Activated naive CD4-positive, alpha-beta T cell (primary cell): ENCODE results near the gene NEK3.
"Not testable (repeated sequence)": the region's sequence is repeated elsewhere in the genome, so short reads cannot be mapped to it uniquely, and the experiment has no call there.

ENCODE experiments used
- DNase-seq, 4 experiments: peaks; one replicate each; lab custom pipeline; 2025; lab: John Stamatoyannopoulos, UW

NEK3 gene

DNA sequence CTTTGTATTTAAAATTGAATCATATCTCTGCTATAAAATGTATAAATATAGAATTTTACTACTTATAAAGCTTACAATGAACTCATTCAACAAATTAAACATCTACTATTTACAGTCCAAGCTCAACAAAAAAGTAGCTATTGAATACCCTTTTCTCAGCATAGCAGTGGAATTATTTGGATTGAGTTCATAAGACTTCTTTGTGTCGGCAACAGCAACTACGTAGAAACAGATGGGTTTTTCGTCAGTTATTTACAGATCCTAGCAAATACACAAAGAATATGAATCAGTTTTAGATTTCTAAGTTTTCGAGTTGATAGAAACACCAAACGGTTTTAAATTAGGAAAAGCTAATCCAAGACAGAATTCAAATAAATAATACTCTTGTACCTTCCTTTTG is 10.4 kb upstream of the NEK3 start:
- no peak for DNase-seq

DNA sequence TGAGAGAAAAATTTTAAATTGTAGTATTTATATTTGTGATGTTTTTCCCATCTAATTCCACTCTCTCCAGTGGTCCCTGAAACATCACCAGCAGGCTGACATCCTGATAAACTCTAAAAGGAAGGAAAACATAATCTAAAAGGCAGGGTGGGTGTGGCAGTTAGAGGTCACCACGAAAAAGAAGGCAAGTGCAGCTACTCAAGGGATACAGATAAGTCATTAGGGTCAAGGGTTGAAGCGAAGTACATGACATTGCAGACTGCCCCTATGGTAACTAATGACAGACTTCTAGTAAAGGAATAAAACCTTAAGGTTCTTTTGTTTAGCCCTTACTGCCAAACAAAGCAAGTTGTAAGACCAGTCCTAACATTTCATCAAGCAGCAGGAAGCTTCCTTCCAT is 6.0 kb upstream of the NEK3 start:
- DNase-seq = no peak

DNA sequence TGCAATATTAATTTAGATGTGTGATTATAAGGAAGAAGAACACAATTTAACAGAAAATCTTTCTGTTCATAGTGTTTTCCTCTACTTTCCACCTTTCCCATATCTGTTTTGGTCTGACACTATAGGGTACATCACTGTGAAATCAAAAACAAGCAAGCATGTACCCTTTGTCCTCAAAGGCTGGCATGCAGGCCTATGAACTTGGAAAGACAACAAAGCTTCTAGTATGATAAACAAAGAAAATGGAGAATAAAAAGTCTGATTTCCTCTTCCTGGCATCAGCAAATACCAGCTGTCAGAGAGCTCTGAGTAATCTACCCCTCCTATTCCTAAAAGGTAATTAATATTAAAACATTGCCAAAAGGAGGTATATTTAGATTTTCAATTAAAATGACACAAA is 5.6 kb upstream of the NEK3 start:
- DNase-seq = no peak

DNA sequence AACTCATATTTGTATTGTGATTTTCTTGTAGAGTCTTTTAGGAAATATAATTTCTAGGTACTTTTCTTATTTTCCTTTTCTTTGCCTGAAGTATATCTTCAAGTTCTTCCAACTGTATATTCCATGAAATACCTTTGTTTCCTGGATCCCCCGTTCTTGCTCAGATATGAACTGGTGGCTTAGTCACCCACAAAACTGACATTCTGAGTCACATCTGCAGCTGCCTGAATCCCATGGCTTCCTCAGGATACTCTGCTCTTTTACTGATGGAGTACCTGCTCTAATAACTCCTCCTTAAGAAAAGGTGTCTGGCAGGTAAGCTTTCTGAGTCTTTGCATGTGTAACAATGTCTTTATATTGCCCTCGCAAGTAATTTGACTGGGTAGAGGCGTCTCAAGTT is 4.5 kb upstream of the NEK3 start:
- not testable (repeated sequence) for DNase-seq

DNA sequence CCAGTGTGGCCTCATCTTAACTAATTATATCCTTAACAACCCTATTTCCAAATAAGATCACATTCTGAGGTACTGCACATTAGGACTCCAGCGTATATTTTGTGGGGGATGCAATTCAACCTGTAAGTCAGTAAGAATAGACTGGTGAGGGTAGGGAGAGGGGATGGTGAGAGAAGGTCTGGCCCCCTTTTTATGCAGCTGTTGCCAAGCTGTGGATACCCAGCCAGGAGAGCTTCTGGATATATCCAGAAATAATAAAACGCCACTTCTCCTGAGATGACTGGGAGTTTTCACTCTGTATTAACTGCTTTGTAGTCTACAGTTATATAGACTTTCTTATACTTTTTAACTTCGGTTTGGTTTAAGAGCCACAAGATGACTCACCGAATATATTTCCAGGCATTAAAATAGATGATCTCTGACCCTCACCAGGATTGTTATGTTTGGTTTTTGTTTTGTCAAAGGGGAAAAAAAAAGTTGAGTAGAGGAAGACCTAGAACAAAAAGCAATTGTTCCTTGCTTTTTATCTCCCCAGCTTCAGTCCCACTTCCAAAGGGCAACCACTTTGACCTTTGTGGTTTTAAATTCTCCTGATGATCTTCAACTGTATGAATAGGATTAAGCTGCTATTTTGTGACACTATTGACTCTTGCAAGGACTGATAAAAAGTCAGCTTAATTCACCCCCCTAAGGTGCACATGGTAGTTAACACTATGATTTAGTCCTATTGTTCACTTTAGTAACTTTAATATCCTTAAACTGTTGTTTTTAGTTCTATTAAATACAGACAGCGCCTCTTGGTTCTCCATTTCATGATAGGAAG is 3.1 kb upstream of the NEK3 start:
- no peak for DNase-seq

DNA sequence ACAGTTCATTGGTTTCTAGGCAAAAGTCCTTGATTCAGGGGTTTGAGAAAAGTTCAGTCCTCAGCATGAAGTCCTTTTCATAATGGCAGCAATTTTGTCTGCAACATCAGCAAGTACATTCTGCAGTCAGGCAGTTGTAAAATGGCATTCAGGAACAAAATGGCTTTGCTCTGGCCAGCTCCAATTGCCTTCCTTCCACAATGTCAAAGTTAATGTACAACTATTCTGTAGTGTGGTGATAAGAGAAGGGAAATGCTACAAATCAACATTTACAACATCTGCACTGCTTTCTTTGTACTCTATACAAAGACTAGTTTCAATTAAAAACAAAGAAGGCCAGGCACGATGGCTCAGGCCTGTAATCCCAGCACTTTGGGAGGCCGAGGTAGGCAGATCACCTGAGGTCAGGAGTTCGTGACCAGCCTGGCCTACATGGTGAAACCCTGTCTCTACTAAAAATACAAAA is 1.8 kb upstream of the NEK3 start:
- no peak for DNase-seq

DNA sequence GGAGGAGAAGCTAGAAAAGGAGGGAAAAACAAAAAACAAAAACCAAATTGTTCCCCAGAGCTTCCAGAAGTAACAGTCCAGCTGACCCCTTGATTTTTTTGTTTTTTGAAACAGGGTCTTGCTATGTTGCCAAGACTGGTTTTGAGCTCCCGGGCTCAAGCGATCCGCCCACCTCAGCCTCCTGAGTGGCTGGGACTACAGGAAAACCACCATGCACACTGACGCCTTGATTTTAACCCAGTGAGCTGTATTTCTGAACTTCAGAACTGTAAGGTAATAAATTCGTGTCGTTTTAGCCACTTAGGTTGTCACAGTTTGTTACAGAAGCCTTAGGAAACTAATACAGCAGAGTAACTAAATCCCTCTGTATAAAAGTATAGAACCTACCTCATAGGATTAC is 1.1 kb upstream of the NEK3 start:
- DNase-seq = no peak

DNA sequence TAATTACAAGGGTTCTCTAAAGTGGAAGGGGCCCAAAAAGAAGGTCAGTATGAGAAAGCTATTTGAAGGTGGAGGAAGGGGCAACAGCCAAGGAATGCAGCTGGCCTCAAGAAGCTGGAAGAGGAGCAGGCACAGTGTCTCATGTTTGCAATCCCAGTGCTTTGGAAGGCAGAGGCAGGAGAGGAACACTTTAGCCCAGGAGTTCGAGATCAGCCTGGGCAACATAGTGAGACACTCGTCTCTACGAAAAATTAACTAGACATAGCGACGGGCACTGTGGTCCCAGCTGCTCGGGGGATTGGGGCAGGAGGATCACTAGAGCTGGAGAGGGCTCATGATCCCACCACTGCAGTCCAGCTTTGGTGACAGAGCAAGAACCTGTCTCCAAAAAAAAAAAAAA is 656 bp upstream of the NEK3 start:
- DNase-seq = no peak

DNA sequence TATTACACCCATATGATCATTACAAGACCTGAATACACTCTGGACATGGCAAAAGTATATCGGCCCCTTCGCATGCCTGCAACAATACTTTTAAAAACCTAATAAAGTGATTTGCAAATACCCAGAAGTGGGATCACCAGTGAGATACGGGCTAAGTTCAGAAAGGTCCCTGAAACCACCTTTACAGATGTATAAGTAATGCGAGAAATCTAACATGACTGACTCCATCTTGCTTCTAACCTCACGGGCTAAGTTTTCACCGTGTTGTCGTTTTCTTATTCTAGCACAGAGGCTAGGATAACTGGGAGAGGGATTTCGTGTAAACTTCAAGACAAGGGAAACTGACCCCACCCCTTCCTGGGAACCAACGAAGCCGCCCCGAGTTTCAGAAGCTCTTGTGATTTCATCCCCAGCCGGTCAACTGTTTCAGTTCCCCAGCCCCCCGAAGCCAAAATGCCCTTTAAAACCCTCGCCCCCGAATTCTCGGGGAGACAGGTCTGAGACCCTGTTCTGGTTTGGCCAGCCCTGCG is 703 bp downstream of the NEK3 start:
- no peak for DNase-seq

DNA sequence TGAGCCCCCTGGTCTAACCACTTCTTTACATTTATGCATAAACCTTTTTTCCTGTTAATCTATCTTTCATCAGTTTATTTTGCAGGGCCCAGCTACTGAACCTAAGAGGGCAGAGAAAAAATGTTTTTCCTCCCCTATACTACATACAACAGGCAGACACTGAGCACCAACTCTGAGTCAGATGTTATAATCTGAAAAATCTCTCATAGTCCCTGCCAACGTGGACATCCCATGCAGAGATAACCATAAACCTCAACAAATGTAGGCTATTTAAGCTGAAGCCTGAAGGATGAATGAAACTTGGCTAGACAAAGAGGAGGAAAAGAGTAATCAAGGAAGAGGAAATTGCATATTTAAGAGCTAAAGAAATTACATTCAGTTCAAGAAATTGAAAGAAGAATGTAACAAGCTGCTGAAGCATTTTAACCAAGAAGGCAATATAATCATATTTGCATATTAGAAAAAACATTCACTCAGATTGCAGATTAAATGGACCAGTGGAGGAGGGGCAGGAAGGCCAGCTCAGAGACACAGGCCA is 2.6 kb downstream of the NEK3 start:
- DNase-seq = no peak

DNA sequence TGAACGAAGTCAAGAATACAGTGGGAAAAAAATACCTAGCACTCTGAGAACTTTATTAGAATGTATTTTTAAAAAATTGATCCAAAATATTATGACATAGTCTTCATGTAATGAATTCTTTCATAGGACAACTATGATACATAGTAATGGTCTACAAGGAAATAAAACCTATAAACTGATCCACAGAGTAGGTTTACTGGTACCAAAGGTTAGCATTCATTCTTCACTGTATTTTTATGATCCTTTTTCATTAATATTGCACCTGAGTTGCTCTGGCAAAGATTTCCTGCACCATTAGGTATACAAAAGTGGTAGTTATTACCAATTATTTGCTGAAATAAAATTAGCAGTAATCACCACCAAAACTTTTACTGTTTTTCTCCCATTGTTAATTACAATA is 4.2 kb downstream of the NEK3 start:
- no peak for DNase-seq

DNA sequence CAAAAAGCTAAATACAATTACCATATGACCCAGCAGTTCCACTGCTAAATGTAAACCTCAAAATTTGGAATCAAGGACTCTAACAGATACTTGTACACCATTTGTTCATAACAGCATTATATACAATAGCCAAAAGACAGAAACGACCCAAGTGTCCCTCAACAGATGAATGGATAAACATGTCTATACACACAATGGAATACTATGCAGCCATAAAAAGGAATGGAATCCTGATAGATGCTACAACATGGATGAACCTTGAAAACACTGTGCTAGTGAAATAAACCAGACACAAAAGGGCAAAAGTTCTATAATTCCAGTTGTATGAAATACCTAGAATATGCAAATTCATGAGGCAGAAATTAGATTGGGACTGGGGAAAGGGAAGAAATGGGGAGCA is 12.2 kb downstream of the NEK3 start:
- no peak for DNase-seq

DNA sequence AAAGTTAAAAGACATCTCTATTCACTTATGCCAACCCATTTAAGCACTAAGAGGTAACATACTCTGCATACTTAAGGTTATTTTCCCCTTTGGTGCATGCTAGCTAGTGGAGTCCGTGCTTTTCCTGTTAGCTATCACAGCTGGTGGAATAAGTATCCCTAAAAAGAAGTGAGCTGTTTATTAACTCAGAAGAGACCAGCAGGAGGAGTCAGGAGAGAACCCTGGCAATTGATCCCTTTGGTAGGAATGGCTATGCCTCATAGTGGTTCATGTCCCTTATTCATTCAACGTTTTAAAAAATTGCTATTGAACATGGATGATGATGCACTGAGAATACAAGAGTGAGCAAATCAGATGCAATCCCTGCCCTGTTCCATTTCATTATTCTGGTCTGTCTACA is 18.1 kb downstream of the NEK3 start:
- DNase-seq = no peak

DNA sequence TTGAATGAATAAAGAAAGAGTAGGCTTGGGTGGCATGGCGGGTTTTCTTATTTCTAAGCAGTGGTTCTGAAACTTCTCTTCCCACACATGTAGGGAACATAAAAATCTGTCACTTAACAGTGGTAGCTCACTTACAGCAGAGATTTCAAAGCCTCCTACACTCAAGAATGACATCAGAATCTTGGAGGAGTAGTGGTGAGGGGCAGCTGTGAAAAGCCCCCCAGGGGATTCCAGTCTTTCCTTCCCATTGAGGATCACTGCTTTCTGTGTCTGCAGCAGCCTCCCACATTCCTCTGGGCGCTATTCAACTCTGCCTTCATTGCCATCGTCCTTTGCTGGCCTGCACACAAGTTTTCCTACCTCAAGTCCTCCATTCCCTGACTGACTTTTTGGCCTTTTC is 21.9 kb downstream of the NEK3 start:
- no peak for DNase-seq

DNA sequence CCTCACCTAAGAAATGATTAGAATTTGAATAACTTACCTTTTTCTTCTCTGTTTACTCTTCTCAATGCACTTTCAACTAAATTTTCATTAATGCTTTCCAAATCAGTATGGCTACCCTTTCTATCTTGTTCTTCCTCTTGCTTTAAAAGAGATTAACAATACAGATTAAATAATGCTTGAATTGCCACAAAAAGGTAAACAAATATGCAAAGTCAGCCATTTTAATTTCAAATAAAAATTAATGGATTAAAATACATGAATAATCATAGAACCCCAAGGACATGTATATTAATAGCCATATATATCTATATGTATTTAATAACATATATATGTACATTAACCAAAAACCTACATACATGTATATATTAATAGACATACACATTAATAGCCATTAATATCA is 22.6 kb downstream of the NEK3 start:
- no peak for DNase-seq

DNA sequence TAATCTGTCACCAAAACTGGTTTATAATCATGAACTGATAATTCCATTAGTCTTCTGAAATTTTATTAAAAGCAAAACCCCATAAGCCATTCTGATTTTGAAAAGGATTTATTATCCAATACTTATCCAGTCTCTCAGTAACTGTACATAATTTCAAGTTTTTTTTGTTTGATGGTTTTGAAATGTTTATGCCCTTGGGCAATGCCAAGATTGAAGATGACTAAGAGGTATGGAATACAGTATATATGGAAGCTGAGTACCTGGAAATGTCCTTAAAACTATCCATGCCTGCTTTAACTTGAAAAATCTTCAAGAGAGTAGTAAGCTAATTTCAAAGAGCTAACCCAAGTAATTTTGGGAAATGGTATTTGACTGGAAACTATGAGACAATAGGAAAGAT is 28.8 kb downstream of the NEK3 start:
- DNase-seq = no peak

DNA sequence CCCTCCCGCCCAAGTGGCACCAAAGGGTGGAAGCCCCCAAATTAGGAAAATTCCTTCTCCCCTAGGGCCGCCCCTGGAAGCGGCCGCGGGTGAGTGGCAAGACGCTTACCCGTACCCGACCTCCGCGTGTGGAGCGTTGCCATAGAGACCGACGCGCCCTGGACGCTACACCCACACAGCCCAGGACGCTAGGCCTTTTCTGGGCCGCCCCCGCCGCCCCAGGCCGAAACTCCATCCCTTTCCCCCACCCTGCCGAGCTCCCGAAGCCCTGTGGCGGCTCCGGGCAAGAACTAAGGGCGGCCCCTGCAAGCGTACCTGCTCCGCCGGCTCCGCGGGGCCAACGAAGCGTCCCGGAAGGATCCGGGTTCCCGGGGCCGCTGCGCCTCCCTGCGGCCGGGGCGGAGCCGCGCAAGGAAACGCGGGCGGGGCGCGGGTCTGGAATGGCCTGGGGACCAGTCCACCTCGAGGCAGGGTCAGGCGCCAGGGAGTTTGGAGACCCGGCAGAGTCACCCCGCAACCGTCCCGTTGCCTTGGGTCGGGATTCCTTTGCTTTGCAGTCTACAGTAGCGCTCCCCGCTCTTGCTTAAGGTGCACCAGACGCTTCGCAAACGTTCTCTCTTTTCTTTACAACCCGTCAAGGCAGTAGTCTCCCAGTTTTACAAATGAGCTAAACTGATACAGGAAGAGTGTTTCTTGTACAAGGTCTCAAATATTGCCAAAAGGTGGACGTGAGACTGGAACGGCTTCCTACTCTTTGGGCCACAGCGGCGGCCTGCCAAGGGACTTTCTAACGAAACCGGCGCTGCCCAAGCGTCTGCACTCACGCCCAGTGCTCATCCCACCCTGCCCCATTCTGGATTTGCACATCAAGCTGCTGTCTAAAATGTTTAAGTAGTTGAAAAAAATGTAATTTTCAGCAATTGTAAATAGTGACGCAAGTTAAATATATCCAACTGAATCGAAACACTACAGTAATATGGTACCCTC is 30.4 kb downstream of the NEK3 start, which contains the start of gene NEK5:
Gene NEK5, minus strand, starts transcription at position 360 of the 987 bp plus-strand sequence. CDS start 1,591 bp downstream, outside the sequence.
- peak; percentile 9 to 45 (median 21) for DNase-seq

DNA sequence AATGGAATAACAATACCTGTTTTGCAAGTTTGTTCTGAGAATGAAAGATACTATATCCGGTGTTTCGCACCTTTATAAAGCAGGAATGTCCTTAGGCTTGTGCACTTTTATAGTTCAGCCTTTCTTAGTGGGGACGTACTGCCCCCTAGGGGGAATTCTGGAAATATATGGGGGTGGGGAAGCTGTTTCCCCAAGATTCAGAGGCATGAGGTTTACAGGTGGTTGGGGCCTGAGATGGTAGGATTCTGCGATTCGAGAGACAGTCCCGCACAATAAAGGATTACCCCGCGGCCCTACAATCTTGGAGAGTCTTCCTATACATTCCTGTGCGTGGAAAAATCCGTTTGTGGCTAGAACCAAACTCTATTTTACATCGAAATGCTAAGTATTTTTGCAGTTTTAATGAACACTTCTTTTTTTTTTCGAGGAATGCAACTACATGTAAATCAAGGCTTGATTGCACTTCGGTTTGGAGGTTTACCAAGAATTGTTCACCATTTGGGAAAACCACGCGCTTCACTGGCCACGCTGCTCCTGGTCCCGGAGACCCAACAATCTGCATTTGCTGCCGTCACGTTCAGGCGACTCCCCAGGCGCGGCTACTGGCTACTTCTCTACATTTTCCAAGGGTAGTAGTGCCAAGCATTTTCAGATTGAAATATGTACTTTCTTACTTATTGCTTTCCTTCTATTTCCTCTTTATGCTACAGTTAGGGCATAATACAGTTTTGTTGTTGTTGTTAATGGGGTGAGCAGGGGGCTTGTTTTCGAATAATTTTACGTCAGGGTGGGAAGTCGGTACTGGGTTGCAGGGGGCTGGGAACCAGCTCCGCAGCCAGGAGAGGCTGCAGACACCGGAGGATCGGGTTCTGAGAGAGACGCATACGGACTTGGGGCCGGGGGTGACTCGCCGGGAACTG is 31.4 kb downstream of the NEK3 start:
- peak in 2 of 4 experiments; percentile 27 to 30 for DNase-seq

DNA sequence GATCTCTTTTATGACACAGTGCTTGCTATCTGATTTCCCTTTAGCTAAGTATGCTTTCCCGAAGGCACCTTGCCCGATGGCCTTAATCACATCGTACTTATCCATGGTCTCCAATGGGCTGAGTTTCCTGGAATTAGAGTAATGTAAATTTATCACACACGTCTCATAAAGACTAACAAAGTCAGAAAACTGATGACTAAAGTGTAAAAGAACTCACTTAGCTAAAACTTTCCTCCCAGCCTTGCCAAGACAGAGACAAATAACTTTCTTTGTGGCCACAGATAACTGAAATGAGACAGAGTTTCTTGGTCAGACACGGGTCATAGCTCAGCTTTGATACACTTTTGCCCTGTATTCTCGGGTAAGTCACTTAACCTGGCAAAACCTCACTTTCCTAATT is 32.0 kb downstream of the NEK3 start:
- DNase-seq = no peak

DNA sequence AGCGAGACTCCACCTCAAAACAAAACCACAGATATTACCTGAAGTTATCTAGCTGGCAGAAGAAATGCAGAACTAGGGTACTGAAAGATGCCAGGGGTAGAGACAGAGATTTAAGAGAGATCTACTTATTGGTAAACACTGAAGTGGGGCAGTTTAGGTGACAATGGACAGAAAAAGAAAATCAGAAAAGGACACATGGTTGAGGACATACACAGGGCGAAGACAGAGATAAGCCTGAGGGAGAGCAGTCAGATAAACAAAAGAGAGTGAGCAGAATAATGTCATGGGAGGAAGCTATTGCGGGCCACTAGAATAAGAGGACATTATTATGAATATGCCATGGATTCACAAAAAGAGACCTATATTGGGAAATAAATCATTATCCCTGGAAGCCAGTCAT is 33.9 kb downstream of the NEK3 start:
- no peak for DNase-seq

DNA sequence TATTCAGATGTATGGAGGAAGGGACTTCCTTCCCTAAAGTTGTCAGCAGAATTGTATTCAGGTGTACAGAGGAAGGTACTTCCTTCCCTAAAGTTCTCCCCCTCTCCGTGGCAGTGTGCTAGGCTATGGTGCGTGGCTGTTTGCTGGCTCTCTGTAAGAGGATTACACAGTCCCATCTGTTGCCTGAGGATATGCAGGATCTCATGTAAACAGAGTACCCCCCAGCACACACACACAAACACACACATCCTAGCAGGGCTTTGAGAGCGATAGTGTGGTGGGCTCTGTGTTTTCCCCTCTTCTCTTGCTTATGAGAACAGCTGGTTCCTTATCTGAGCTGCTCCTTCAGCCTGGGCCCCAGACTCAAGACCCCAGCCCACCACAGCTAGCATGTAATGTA is 40.8 kb downstream of the NEK3 start:
- no peak for DNase-seq
